ENCODE measurements around the gene HIRA.

GRCh38 chr22:19359554-19360299 lies 71.8 kb downstream of the HIRA start:
- TF ChIP-seq TAF1 (IDR thresholded peaks at IDR 0.05; ENCODE audit: borderline replicate concordance, low read depth, low read length) (no peak), POLR2A (IDR thresholded peaks at IDR 0.05; ENCODE audit: low read depth, low read length) (no peak), POLR2AphosphoS5 (IDR thresholded peaks at IDR 0.05; ENCODE audit: low read depth, low read length) (no peak)
